C4-2B (cell line): ENCODE results near the gene GRIP1.

Source experiments
- CTCF ChIP-seq: fragments of 450-650 bp; conservative IDR thresholded peaks from 2 replicates; pipeline ENCODE4 v1.5.1; 2017; ENCODE audit warnings: mild to moderate bottlenecking
- ZFX ChIP-seq: fragments of 450-650 bp; IDR thresholded peaks from 2 replicates; pipeline ENCODE4 v1.6.1; 2017

GRCh38 chr12:66352197-66352596, 326.7 kb downstream of the GRIP1 start:
- TF ChIP-seq CTCF (peak; percentile 61), ZFX (no peak)
